Activated CD4-positive, alpha-beta T cell treated with anti-CD3 and anti-CD28 coated beads for 4 hours (primary cell): Measurements from ENCODE around the gene ADPRHL1.

Source experiments
- DNase-seq, 2 donors: peaks; one replicate each; pipeline ENCODE4 v3.0.0-alpha.2; 2020

ADPRHL1 gene

GRCh38 chr13:113452942-113453901 lies at the start of gene ADPRHL1:
Gene ADPRHL1 (minus strand): TSS chr13:113453488. CDS start chr13:113453437, 51 bp downstream.
- DNase-seq = no peak

GRCh38 chr13:113502686-113503085 lies 49.4 kb upstream of the ADPRHL1 start:
- DNase-seq = no peak

DNA sequence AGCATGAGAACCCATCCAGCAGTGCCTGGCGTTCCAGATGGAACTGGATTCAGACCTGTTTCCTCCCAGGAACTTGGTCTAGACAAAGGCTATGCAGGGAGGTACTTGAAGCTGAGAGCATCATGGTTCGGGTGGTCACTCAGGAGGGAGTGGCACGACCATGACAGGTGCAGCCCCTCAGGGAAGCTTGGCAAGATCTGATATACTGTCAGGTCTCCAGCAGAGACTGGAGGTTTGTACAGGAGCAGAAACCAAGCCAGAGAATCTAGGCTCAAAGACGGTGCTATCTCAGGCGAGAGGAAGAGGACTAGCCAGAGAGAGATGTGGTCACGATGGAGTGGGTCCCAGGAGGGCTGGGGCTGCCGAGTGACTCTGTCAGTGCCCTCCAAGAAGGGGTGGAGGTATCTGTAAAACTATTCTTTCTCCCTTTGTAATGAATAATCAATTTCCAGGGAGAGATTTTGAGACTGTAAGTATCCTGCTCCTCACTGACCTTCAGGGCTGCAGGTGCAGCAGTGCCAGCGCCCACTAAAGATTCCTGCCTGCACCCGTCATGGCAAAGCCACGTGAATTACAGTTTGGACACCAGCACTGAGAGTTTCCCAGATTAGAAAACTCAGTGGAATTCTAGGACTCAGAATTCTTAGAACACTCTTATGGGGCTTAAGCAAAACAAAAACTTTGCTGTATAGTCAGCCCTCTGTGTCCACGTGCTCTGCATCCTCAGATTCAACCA lies 47.4 kb upstream of the ADPRHL1 start:
- no peak for DNase-seq

DNA sequence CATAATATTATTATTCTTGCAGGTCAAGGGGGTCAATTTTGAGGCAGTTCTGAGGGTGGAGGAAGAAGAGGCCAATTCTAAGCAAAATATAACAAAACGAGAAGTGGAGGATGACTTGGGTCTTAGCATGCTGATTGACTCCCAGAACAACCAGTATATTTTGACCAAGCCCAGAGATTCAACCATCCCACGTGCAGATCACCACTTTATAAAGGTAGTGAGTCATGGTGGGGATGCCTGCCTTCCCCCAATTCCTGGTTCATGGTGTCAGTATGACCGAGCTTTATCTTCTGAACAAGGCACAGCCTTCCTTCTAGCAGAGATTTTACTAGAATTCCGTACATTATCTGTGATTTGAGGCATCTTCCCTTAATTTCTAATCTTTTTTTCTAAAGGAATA lies 46.6 kb upstream of the ADPRHL1 start:
- DNase-seq = no peak

DNA sequence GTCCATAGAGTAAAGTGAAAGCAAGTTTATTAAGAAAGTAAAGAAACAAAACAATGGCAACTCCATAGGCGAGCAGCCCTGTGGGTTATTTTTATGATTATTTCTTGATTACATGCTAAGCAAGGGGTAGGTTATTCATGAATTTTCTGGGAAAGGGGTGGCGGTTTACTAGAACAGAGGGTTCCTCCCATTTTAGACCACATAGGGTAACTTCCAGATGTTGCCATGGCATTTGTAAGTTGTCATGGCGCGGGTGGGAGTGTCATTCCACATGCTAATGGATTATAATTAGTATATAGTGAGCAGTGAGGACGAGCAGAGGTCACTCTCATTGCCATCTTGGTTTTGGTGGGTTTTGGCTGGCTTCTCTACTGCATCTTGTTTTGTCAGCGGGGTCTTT lies 45.6 kb upstream of the ADPRHL1 start:
- no peak for DNase-seq

DNA sequence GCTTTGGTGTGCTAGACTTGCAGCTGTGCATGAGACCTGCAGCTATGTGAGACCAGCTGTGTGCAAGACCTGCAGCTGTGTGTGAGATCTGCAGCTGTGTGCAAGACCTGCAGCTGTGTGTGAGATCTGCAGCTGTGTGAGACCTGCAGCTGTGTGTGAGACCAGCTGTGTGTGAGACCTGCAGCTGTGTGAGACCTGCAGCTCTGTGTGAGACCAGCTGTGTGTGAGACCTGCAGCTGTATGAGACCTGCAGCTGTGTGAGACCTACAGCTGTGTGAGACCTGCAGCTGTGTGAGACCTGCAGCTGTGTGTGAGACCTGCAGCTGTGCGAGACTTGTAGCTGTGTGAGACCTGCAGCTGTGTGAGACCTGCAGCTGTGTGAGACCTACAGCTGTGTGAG lies 43.9 kb upstream of the ADPRHL1 start:
- no peak for DNase-seq

GRCh38 chr13:113495494-113496210 lies 42.4 kb upstream of the ADPRHL1 start:
- no peak for DNase-seq

GRCh38 chr13:113493315-113493951 lies 40.1 kb upstream of the ADPRHL1 start:
- no peak for DNase-seq

GRCh38 chr13:113491982-113492381 lies 38.7 kb upstream of the ADPRHL1 start:
- no peak for DNase-seq

DNA sequence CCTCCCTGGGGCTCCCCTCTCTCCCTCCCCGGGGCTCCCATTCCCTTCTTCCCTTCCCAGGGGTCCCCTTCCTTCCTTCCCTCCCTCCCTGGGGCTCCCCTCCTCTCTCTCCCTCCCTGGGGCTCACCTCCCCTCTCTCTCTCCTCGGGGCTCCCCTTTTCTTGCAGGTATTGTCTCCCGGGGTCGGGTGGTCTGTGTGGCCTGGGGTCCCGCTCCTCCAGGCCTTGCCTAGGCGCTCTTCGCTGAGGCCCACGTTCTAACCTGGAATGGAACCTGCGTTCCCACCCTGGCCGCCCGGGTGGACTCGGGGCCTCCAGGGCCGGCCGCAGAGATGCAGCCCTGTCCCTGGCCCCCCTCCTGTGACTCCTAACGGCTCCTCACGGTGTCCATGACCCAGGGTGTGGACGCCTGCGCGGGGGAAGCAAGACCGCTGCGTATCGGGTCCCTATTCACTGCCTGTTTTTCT lies 38.2 kb upstream of the ADPRHL1 start:
- no peak for DNase-seq

DNA sequence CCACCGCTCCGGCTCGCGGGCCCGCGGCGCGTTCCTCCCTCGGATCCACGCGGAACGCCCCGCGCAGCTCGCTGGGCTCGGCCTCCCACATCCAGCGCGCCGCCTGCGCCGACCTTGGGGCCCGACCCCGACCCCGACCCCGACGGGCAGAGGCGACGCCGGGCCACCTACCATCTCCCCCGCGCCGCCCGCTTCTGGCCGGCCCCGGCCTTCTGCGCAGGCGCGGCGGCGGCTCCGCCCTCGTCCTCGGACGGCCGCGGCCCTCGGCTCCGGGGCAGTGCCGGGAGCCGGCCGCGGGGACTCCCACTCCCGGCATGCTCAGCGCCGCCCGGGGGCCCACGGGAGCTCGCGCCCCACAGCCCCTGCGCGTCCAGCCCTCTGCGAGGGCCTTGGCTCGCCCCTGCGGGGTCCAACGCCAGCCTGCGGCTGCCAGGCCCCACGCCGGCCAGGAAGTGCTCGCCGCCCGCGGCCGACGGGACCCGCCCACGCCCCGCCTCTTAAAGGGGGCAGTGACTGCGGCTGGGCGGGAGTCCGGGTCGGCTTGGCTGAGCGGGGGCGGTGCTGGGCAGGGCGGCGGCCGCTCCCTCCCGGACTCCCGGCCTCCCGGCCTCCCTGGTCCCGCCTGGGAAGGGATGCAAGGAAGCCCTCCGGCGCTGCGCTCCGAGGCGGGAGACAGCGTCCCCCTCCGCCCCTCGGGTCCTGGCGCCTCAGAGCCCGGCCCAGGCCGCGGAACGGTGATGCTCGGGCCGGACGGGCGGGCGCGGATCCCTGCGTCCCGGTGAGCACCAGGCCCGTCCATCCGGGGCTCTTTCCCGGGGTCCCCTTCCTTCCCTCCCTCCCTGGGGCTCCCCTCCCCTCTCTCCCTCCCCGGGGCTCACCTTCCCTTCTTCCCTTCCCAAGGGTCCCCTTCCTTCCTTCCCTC lies 37.5 kb upstream of the ADPRHL1 start, which contains the start of gene DCUN1D2:
DCUN1D2 (minus strand) TSS at position 216 of the 922 bp plus-strand sequence; CDS start at position 174, 42 bp downstream.
- peak; percentile 60 to 69 for DNase-seq

GRCh38 chr13:113489549-113490495 lies 36.5 kb upstream of the ADPRHL1 start:
- peak; percentile 26 to 27 for DNase-seq

- no peak for DNase-seq
Measured at GRCh38 chr13:113489171-113489548, 35.9 kb upstream of the ADPRHL1 start.

DNA sequence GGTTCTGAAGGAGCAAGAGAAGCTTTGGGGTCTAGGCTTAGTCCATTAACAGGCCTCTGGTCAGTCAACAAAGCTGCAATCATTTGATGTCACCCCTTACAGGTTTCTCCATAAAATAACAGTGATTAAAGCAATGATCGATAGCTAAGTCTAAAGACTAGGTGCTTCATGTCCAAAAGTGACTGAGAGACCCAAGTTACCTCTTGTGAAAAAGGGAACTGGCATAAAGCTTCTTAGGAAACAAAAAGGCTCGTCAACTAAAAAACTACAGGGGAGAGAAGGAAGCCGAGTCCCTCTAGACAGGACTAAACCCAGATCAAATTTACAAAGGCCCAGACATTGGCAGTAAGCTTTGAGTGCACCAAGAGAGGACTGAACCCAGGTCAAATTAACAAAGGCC lies 35.0 kb upstream of the ADPRHL1 start:
- DNase-seq = no peak

DNA sequence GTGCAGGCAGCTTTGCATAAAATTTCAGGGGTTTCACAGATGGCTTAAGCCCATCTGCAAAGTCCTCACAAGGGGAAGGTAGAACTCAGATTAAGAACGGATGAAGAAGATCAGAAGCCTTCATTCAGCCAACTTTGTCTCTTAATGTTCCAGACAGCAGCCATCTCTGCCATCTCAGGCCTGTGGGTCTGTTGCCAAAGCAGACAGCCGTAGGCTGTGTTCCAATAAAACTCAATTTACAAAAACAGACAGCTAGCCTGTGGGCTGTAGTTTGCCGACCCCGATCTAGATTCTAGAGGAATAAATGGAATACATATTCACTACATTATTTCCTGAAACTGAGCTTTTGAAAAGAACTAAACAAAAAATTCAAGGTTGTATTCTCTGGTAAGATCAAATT lies 33.4 kb upstream of the ADPRHL1 start:
- DNase-seq = no peak

DNA sequence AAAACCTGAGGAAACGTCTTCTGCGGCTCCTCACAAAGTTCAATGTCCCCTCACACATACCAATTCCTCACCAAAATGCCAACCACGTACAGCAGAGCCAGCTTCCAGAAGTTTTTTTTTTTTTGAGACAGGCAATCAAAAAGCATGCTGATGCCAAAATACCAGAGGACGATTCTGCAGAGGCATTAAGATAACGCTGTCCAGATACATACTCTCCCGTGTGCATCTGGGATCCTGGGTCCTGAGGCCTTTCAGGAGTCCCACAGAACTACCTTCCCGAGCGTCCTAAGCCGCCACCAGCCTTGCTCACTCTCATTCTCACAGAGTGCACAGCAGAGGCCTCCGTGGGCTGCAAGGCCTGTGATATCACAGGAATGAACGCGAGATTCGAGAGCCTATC lies 32.3 kb upstream of the ADPRHL1 start:
- no peak for DNase-seq

DNA sequence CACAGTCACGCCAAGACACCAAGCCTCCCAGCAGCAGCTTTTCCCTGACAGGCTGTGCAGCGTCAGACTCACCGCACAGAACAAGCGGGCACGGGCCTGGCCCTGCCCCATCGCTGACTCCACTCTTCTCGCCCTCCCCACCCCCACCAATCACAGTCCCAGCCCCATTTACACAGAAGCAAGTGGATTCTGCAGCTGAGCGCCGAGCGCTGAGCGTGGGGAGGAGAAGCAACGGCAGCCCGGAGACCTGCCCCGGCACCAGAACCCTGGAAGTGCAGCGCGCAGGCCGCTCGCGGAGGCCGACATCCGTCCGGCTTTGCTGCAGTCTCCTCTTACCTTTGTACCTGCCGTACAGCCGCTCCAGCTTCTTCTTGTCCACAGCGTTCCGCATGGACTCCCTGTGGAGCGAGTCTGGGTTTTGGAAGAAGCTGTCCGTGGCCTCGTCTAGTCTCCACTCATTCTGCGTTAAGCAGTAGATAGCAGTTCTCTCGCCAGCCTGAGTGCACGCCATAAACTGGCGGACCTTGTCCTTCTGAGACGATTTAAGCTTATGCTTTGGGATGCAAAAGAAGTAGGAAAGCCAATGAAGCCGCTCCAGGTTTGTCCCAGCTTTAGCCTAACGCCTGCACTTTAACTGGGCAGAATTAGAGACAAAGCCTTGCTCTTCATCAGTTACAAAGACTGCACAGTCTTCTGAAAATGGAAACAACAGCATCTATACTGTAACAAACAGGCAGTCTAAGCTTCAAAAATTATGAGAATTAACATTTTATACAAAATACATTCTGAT lies 30.4 kb upstream of the ADPRHL1 start:
- no peak for DNase-seq

- no peak for DNase-seq
Measured at GRCh38 chr13:113483081-113483480, 29.8 kb upstream of the ADPRHL1 start.

GRCh38 chr13:113479179-113479578 lies 25.9 kb upstream of the ADPRHL1 start:
- DNase-seq = no peak
